Uterus (tissue), 4 donors: Measurements from ENCODE around the gene MED26. TPM values are rescaled to one million over a fixed set of nuclear protein-coding genes. Genes with fewer than 3 reads are reported as not detected.

Experiments used
- DNase-seq, 2 donors: peaks; one replicate each; pipeline ENCODE4 v3.0.0-alpha.2; 2019 to 2020
- H3K27ac ChIP-seq, 2 donors: fragments of 200-600 bp; sonication (generic); 1 replicate in 1 of 2; 2 replicates in 1 of 2; pipeline ENCODE4 v1.5.1; 2016 to 2018
- H3K27me3 ChIP-seq, 2 donors: fragments of 200-600 bp; sonication (generic); one replicate each; pipeline ENCODE4 v1.5.1; 2018 to 2019; ENCODE audit warnings: control low read depth in 1 of 2
- H3K36me3 ChIP-seq, 2 donors: fragments of 200-600 bp; sonication (generic); one replicate each; pipeline ENCODE4 v1.5.1; 2019; ENCODE audit warnings: control low read depth in 1 of 2
- H3K4me1 ChIP-seq, 2 donors: fragments of 200-600 bp; sonication (generic); one replicate each; pipeline ENCODE4 v1.5.1; 2018 to 2019; ENCODE audit warnings: control low read depth in 1 of 2
- H3K4me3 ChIP-seq, 2 donors: fragments of 200-600 bp; sonication (generic); 1 replicate in 1 of 2; 2 replicates in 1 of 2; pipeline ENCODE4 v1.5.1; 2018 to 2019; ENCODE audit warnings: mild to moderate bottlenecking in 1 of 2
- H3K9me3 ChIP-seq, 2 donors: fragments of 200-600 bp; sonication (generic); one replicate each; pipeline ENCODE4 v1.5.1; 2019; ENCODE audit warnings: control low read depth in 1 of 2
- CTCF ChIP-seq, 4 experiments: fragments of 200-600 bp in 2 of 4; fragments of 450-650 bp in 2 of 4; sonication (generic) in 2 of 4; IDR thresholded peaks; one replicate each; pipeline ENCODE4 v1.5.1; 2016 to 2019; ENCODE audit warnings: antibody characterized with exemption in 4 of 4, mild to moderate bottlenecking in 2 of 4, moderate library complexity in 1 of 4
- POLR2A ChIP-seq, 2 donors: fragments of 450-650 bp; IDR thresholded peaks; one replicate each; pipeline ENCODE4 v1.6.1; 2016; ENCODE audit warnings: antibody characterized with exemption in 2 of 2, mild to moderate bottlenecking in 1 of 2, moderate library complexity in 1 of 2
- intact Hi-C: fragments of 100-400 bp; cut with DNase I; formaldehyde crosslinking; loops from one replicate; pipeline ENCODE4 v1.15.1; 2023; ENCODE audit warnings: low total_unique reads
- total RNA-seq, 4 donors: library from RNA; depleted of rRNA in 3 of 4; stranded (reverse); fragments of >200 nt in 3 of 4; gene quantifications; one replicate each; pipeline versions ENCODE4 v1.1.0 to v1.2.4, GENCODE V29; 2014 to 2023
- donor health status: DM: yes; HTN: yes; CAD: no.

The MED26 gene
- total RNA-seq, 4 donors from 2014 or later, result 1.5 to 13.5 (median 3.6) TPM

- H3K27me3 ChIP-seq, result no peaks in the 10 kb centered on the region
- no peak overlapping the region for H3K4me3 ChIP-seq
- no peaks in the 10 kb centered on the region for H3K9me3 ChIP-seq
- H3K27ac ChIP-seq, result no peak overlapping the region
- DNase-seq, result no peak
- intact Hi-C loops, result no loop called here
- no peak for TF ChIP-seq POLR2A (IDR thresholded peaks at IDR 0.05)
- TF ChIP-seq CTCF (IDR thresholded peaks at IDR 0.05), result no peak
- H3K36me3 ChIP-seq, result no peaks in the 10 kb centered on the region
- H3K4me1 ChIP-seq, result peaks cover 0 to 7% of the 10 kb centered on the region in 2 donors
These were observed 51.1 kb downstream of the MED26 start for GRCh38 chr19:16576690-16577530.

GRCh38 chr19:16575861-16576689, 51.9 kb downstream of the MED26 start:
- Histone ChIP-seq H3K4me3 (no peak overlapping the region), H3K9me3 (no peaks in the 10 kb centered on the region), H3K4me1 (peaks cover 0 to 7% of the 10 kb centered on the region in 2 donors), H3K36me3 (no peaks in the 10 kb centered on the region), H3K27ac (no peak overlapping the region), H3K27me3 (no peaks in the 10 kb centered on the region)
- TF ChIP-seq POLR2A (IDR thresholded peaks at IDR 0.05), result no peak
- TF ChIP-seq CTCF (IDR thresholded peaks at IDR 0.05), result no peak
- DNase-seq, result no peak
- intact Hi-C loops, result no loop called here

- H3K9me3 ChIP-seq, result no peaks in the 10 kb centered on the region
- H3K4me3 ChIP-seq, result no peak overlapping the region
- TF ChIP-seq CTCF (IDR thresholded peaks at IDR 0.05) (no peak), POLR2A (IDR thresholded peaks at IDR 0.05) (no peak)
- no peak for DNase-seq
- no peaks in the 10 kb centered on the region for H3K27me3 ChIP-seq
- H3K36me3 ChIP-seq, result no peaks in the 10 kb centered on the region
- H3K27ac ChIP-seq, result no peak overlapping the region
- peaks cover 0 to 7% of the 10 kb centered on the region in 2 donors for H3K4me1 ChIP-seq
- intact Hi-C loops, result no loop called here
These were observed 52.7 kb downstream of the MED26 start for GRCh38 chr19:16575282-16575681.

- peaks cover 0 to 7% of the 10 kb centered on the region in 2 donors for H3K4me1 ChIP-seq
- no peak overlapping the region for H3K4me3 ChIP-seq
- no peaks in the 10 kb centered on the region for H3K9me3 ChIP-seq
- intact Hi-C loops, result no loop called here
- TF ChIP-seq POLR2A (IDR thresholded peaks at IDR 0.05) (no peak), CTCF (IDR thresholded peaks at IDR 0.05) (no peak)
- no peaks in the 10 kb centered on the region for H3K27me3 ChIP-seq
- no peak for DNase-seq
- no peak overlapping the region for H3K27ac ChIP-seq
- H3K36me3 ChIP-seq, result no peaks in the 10 kb centered on the region
These were observed 54.1 kb downstream of the MED26 start for GRCh38 chr19:16573925-16574324.

- H3K36me3 ChIP-seq, result no peaks in the 10 kb centered on the region
These were observed 54.7 kb downstream of the MED26 start for GRCh38 chr19:16573296-16573695.

More at GRCh38 chr19:16573296-16573695, 54.7 kb downstream of the MED26 start:
- Histone ChIP-seq H3K4me3 (peak overlapping the region; percentile 92 to 93), H3K4me1 (peaks cover 0 to 7% of the 10 kb centered on the region in 2 donors), H3K27ac (peak overlapping the region; percentile 81 to 84), H3K9me3 (no peaks in the 10 kb centered on the region), H3K27me3 (no peaks in the 10 kb centered on the region)
- TF ChIP-seq CTCF (IDR thresholded peaks at IDR 0.05) (no peak), POLR2A (IDR thresholded peaks at IDR 0.05) (no peak)
- intact Hi-C loops, result no loop called here
- no peak for DNase-seq
